GM13977 (cell line): ENCODE data around the gene ARHGEF28.

Experiments used
- DNase-seq: peaks from one replicate; pipeline ENCODE4 v3.0.0; 2012; ENCODE audit warnings: low spot score
- in situ Hi-C: fragments of 300-500 bp; cut with MboI; formaldehyde crosslinking; loops from one replicate; pipeline ENCODE4 v1.12.0; 2022; ENCODE audit warnings: low sequenced_read_pairs, low pct_unique_long_range_greater_than_20kb, mixed read lengths, inconsistent platforms; ENCODE audit not compliant: unreplicated experiment
- TF ChIP-seq, protein P1 (sequence below): IDR thresholded peaks from 2 replicates; pipeline ENCODE4 v1.5.1; 2012; ENCODE audit warnings: mild to moderate bottlenecking, control low read depth; ENCODE audit not compliant: insufficient read depth; ENCODE audit errors: extremely low read depth, missing control alignments

ARHGEF28 gene

DNA sequence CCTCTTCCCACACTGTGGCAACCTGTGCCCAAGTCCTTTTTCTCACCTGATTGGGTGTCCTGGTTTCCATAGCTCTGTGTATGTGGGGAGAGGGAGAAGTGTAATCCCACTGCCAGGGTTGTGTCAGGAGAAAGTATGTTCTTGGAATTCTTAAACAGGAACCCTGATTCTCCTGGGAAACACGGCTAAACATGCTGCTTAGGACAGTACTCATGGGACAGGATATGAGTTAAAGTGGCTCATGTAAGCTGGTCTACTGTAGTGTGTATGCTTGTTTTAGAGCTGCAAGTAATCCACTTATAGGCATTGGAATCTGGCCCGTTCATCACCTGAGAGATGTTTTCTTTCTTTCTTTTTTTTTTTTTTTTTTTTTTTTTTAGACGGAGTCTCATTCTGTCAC, 23.9 kb downstream of the ARHGEF28 start:
- in situ Hi-C loops = no loop called here
- TF ChIP-seq, protein P1, sequence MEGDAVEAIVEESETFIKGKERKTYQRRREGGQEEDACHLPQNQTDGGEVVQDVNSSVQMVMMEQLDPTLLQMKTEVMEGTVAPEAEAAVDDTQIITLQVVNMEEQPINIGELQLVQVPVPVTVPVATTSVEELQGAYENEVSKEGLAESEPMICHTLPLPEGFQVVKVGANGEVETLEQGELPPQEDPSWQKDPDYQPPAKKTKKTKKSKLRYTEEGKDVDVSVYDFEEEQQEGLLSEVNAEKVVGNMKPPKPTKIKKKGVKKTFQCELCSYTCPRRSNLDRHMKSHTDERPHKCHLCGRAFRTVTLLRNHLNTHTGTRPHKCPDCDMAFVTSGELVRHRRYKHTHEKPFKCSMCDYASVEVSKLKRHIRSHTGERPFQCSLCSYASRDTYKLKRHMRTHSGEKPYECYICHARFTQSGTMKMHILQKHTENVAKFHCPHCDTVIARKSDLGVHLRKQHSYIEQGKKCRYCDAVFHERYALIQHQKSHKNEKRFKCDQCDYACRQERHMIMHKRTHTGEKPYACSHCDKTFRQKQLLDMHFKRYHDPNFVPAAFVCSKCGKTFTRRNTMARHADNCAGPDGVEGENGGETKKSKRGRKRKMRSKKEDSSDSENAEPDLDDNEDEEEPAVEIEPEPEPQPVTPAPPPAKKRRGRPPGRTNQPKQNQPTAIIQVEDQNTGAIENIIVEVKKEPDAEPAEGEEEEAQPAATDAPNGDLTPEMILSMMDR = no peak
- DNase-seq = no peak

DNA sequence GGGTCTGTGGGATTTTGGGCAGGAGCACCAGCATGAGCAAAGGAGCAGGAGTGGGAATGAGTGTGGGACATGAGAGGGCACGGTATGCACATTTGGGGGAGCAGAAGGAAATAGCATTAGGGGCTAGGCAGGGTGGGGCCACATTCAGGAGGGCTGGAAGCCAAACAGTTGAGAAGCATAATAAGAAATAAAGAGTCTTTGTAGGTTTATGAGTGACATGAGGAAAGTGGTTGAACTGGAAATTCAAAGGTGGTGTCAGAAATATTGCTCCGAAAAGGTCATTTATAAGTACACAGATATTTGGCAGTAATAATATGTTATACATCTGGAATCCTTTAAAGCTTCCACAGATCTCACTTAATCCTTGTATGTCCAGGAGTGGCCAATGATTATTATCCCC, 26.4 kb downstream of the ARHGEF28 start:
- TF ChIP-seq, protein P1 = no peak
- DNase-seq = no peak
- in situ Hi-C loops = no loop called here

DNA sequence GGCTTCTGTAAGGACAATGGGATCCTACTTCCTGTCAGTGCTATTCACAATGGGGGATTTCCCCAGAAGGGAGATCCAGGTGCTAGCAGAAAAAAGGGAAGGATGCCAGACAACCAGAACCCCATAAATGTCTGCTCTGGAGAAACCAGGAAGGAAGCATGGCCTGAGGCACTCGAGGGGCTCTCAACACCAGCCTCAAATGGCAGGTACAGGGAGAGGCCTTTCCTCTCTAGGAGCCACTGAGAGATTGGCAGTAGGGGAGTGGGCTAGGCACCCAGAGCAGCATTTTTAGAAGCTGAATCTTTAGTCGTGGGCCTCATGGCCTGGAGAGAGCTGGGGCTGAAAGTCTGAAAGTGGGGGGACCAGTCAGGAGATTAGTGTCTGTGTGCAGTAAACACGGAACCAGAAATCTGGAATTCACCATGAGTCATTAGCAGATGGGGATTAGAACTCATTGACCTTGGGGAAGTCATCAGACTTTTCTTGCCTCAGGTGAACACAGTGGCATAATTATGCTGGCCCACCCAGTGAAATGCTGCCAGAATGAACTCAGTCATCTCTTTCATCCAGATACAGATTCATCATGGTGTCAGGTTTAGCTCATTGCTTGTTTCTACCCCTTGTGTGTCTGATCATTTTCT, 28.3 kb downstream of the ARHGEF28 start:
- TF ChIP-seq, protein P1 = no peak
- no peak for DNase-seq
- in situ Hi-C loops = no loop called here

DNA sequence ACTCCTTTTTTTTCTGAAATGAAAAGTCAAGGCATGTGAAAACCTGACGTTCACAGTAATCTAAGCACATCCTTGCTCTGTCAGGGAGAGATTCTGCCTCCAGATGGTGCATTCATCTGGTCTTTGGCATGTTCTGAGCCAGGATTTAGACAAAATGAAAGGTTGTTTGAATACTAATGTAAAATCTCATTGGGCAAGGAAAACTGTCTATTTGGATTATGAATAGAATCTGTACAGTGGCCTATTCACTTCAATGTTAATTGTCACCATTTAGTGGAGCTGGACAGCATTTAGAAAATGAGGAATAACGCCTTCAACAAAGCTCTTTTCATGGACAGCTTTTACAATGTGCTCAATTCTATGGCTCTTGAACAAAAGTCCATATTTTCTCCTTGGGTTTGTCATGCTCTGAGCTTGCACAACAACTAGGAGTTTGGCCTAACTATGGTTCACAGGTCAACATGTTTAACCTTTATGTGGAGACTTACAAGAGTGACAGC, 28.9 kb downstream of the ARHGEF28 start:
- in situ Hi-C loops = no loop called here
- TF ChIP-seq, protein P1 = no peak
- DNase-seq = no peak

DNA sequence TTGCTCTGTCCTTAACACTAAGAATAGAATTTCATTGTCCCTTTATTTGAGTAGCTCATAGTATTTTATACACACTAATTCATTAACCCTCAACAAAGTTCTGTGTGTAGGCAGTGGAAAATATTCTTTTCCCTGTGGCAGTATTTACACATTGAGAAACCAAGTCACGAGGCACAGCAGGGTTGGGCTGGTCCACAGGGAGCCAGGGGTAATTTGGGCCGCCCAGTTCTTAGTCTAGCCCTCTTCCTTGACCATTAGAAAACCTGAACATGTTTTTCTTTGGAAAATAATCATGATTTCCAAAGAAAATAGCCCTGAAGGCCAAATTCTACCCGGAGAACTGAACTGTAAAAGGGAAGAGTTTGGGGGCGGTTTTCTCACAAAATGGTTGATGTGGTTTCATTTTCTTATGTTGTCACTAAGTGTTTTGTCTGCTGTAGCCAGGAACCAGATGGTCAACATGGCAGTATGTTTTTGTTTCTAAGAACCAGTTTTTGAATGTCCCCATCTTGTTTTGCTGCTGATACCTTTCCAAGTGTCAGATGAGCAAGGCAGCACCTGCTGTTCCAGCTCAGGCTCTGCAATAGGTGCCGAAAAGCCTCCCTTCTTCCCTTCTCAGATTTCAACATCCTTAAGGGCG, 29.6 kb downstream of the ARHGEF28 start:
- in situ Hi-C loops = no loop called here
- TF ChIP-seq, protein P1 = no peak
- DNase-seq = no peak

DNA sequence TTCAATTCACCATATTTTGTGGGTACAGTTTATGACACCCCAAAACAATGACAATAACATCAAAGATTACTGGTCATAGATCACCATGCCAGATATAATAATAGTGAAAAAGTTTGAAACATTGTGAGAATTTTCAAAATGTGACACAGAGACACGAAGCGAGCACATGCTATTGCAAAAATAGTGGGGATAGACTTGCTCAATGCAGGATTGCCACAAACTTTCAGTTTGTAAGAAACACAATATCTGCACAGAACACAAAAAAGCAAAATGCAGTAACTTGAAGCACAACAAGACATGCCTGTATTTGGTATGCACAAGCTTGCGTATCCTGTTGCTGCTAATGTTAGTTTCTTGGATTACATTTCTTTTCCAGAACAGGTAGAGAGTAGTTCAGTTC, 35.8 kb downstream of the ARHGEF28 start:
- TF ChIP-seq, protein P1 = no peak
- in situ Hi-C loops = no loop called here
- no peak for DNase-seq
